RWPE2 (cell line): Measurements from ENCODE around the gene MED9.

Source experiments
- ATAC-seq: fragments of 200-7000 bp; cut with Tn5 transposase; 3 replicates; pipeline ENCODE4 v1.9.1; 2021; ENCODE audit warnings: low read depth
- DNase-seq: peaks from one replicate; pipeline ENCODE4 v3.0.0-alpha.2; 2020; ENCODE audit warnings: low spot score
- H3K27ac ChIP-seq: fragments of 450-650 bp; 2 replicates; pipeline ENCODE4 v1.5.1; 2017; ENCODE audit warnings: mild to moderate bottlenecking; ENCODE audit not compliant: poor library complexity, severe bottlenecking
- H3K27me3 ChIP-seq: fragments of 250-450 bp; sonication (Bioruptor Pico); 2 replicates; pipeline ENCODE4 v1.5.1; 2021; ENCODE audit warnings: mild to moderate bottlenecking, moderate library complexity; ENCODE audit not compliant: insufficient read depth, poor library complexity, severe bottlenecking
- H3K36me3 ChIP-seq: fragments of 250-450 bp; sonication (Bioruptor Pico); 2 replicates; pipeline ENCODE4 v1.5.1; 2020; ENCODE audit warnings: low read depth, mild to moderate bottlenecking, moderate library complexity
- H3K4me1 ChIP-seq: fragments of 250-450 bp; sonication (Bioruptor Pico); 2 replicates; pipeline ENCODE4 v1.5.1; 2021; ENCODE audit warnings: mild to moderate bottlenecking, moderate library complexity; ENCODE audit not compliant: insufficient read depth, poor library complexity, severe bottlenecking
- H3K4me3 ChIP-seq: fragments of 250-450 bp; sonication (Bioruptor Pico); 2 replicates; pipeline ENCODE4 v1.5.1; 2021; ENCODE audit warnings: mild to moderate bottlenecking, moderate library complexity; ENCODE audit not compliant: severe bottlenecking
- H3K9me3 ChIP-seq: fragments of 250-450 bp; sonication (Bioruptor Pico); 2 replicates; pipeline ENCODE4 v1.5.1; 2021; ENCODE audit warnings: mild to moderate bottlenecking, moderate library complexity; ENCODE audit not compliant: severe bottlenecking
- TF ChIP-seq, protein P1 (sequence below): fragments of 450-650 bp; IDR thresholded peaks from one replicate; pipeline ENCODE4 v1.5.1; 2017; ENCODE audit warnings: mild to moderate bottlenecking, moderate library complexity; ENCODE audit not compliant: poor library complexity, severe bottlenecking

The MED9 gene

DNA sequence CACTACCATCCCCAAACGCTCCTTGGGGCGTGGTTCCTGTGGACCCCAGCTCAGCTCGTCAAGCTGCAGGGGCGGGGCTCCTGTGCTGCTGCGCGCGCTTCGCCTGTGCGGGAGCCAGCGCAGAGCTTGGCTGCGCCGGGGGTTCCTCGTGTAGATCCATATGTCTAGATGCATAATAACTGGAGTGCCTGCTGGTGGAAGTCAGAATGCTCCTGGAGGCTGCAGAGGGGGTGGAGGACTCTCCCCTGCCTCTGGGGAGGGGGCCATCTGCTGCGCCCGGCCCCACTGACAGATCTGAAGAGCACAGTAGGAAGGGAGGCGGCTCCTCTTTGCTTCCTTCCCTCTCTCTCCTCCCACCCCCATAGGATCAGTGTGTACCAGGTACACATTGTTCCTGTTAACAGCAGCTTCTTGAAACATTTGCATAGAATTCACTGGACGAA is 14.8 kb downstream of the MED9 start:
- TF ChIP-seq, protein P1, sequence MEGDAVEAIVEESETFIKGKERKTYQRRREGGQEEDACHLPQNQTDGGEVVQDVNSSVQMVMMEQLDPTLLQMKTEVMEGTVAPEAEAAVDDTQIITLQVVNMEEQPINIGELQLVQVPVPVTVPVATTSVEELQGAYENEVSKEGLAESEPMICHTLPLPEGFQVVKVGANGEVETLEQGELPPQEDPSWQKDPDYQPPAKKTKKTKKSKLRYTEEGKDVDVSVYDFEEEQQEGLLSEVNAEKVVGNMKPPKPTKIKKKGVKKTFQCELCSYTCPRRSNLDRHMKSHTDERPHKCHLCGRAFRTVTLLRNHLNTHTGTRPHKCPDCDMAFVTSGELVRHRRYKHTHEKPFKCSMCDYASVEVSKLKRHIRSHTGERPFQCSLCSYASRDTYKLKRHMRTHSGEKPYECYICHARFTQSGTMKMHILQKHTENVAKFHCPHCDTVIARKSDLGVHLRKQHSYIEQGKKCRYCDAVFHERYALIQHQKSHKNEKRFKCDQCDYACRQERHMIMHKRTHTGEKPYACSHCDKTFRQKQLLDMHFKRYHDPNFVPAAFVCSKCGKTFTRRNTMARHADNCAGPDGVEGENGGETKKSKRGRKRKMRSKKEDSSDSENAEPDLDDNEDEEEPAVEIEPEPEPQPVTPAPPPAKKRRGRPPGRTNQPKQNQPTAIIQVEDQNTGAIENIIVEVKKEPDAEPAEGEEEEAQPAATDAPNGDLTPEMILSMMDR: no peak
- H3K27ac ChIP-seq: no peak overlapping the region
- DNase-seq (no peak), ATAC-seq (no peak)
- H3K4me3 ChIP-seq: no peak overlapping the region
- peaks cover 22% of the 10 kb centered on the region for H3K36me3 ChIP-seq
- H3K27me3 ChIP-seq: peaks cover 14% of the 10 kb centered on the region
- no peaks in the 10 kb centered on the region for H3K4me1 ChIP-seq
- no peaks in the 10 kb centered on the region for H3K9me3 ChIP-seq

DNA sequence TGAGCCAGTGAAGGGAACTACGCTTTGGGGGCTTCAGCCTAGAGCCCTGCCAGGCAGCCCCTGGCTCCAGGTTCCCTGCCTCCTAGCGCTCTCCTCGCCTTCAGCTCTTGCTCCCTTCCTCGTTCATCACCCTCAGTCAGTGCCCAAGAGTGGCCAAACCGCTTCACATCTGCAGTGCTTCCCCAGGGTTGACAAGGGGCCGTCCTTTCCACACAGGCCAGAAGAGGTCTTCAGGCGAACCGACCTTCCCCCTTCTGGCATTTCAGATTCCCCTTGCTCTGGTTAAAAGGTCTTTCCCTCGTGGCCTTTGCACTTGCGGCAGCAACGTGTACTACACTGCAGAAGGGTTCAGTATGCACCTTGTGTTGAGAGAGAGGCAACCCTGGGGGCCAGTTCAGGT is 15.3 kb downstream of the MED9 start:
- H3K4me3 ChIP-seq: no peak overlapping the region
- DNase-seq: no peak
- H3K36me3 ChIP-seq: peaks cover 22% of the 10 kb centered on the region
- H3K9me3 ChIP-seq: no peaks in the 10 kb centered on the region
- no peak overlapping the region for H3K27ac ChIP-seq
- peaks cover 2% of the 10 kb centered on the region for H3K4me1 ChIP-seq
- ATAC-seq: no peak
- peaks cover 14% of the 10 kb centered on the region for H3K27me3 ChIP-seq
- TF ChIP-seq, protein P1: no peak

GRCh38 chr17:17492571-17492970 is 15.8 kb downstream of the MED9 start:
- DNase-seq (no peak), ATAC-seq (no peak)
- no peak overlapping the region for H3K4me3 ChIP-seq
- TF ChIP-seq, protein P1: no peak
- peaks cover 19% of the 10 kb centered on the region for H3K36me3 ChIP-seq
- no peaks in the 10 kb centered on the region for H3K9me3 ChIP-seq
- H3K4me1 ChIP-seq: peaks cover 4% of the 10 kb centered on the region
- H3K27ac ChIP-seq: no peak overlapping the region
- peaks cover 14% of the 10 kb centered on the region for H3K27me3 ChIP-seq

DNA sequence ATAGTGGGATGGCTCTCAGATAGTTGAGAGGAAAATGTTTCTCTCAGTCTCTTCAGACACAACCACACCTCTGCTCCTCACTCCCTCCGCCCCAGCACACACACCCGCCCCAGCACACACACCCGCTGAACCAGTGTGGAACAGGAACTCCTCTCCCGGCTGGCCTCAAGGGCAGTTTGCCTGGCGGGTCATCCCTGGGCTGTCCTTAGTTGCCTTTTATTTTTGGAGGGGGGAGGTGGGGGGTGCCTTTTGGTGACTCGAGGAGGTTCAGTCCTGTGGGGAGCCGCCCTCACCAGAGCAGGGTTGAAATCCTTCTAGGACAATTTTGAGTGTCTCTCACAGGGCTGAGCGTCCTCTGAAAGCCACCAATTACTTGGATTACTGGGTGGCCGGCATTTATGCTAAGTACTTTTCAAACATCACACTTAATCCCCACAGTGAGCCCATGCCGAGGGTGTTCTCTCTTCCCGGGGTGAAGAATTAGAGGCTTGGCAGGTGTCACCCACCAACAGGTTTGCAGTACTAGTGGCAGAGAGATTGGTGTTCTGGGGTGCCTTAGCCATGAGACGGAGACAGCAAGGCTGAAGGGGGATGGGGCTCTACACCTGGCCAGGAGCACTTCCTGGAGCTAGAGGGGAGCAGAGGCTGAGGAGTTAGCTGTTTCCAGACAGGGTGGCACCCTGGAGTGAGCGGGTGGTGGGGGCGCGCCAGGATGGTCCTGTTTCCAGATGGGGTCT is 16.6 kb downstream of the MED9 start:
- Histone ChIP-seq H3K4me1 (peaks cover 4% of the 10 kb centered on the region), H3K9me3 (no peaks in the 10 kb centered on the region), H3K4me3 (no peak overlapping the region), H3K27ac (no peak overlapping the region), H3K27me3 (peaks cover 14% of the 10 kb centered on the region), H3K36me3 (peaks cover 12% of the 10 kb centered on the region; the same call in 1 of the 2 replicates)
- DNase-seq (no peak), ATAC-seq (no peak)
- TF ChIP-seq, protein P1: no peak

GRCh38 chr17:17493986-17494466 is 17.2 kb downstream of the MED9 start:
- ATAC-seq: no peak
- no peaks in the 10 kb centered on the region for H3K9me3 ChIP-seq
- TF ChIP-seq, protein P1: no peak
- DNase-seq: no peak
- H3K4me1 ChIP-seq: peaks cover 4% of the 10 kb centered on the region
- no peak overlapping the region for H3K4me3 ChIP-seq
- no peak overlapping the region for H3K27ac ChIP-seq
- H3K36me3 ChIP-seq: peaks cover 10% of the 10 kb centered on the region; the same call in 1 of the 2 replicates
- peaks cover 14% of the 10 kb centered on the region for H3K27me3 ChIP-seq
